ENCODE results near the gene GRID2. TPM values are rescaled to one million over a fixed set of nuclear protein-coding genes. Genes with fewer than 3 reads are reported as not detected.

GRID2 gene
- total RNA-seq, 1 donor from 2014 or later: not detected

DNA sequence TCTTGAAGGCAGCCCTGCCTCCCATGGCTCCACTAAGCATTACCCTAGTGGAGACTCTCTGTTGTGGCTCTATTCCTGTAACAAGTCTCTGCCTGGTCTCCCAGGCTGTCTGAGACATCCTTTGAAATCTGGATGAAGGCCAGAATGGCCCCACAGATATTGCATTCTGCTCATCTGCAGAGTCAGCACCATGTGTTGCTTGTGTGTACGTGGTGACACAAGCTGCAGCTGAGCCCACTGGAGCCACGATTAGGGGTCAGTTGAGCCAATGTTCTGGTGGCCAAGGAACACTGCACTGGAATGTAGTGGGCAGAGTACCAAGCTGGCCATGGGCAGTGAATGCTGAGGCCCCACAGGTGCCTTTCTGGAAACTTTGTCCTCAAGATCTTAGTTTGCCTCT is 29.2 kb downstream of the GRID2 start:
- H3K4me3 ChIP-seq: no peak overlapping the region
- no peak overlapping the region for H3K27ac ChIP-seq
- no peaks in the 10 kb centered on the region for H3K36me3 ChIP-seq
- no peaks in the 10 kb centered on the region for H3K4me1 ChIP-seq
- H3K9me3 ChIP-seq: no peaks in the 10 kb centered on the region
- intact Hi-C loops (cut with DNase I): no loop called here
- no peaks in the 10 kb centered on the region for H3K27me3 ChIP-seq
- no peak for TF ChIP-seq POLR2A (IDR thresholded peaks at IDR 0.05)
- TF ChIP-seq, protein P1, sequence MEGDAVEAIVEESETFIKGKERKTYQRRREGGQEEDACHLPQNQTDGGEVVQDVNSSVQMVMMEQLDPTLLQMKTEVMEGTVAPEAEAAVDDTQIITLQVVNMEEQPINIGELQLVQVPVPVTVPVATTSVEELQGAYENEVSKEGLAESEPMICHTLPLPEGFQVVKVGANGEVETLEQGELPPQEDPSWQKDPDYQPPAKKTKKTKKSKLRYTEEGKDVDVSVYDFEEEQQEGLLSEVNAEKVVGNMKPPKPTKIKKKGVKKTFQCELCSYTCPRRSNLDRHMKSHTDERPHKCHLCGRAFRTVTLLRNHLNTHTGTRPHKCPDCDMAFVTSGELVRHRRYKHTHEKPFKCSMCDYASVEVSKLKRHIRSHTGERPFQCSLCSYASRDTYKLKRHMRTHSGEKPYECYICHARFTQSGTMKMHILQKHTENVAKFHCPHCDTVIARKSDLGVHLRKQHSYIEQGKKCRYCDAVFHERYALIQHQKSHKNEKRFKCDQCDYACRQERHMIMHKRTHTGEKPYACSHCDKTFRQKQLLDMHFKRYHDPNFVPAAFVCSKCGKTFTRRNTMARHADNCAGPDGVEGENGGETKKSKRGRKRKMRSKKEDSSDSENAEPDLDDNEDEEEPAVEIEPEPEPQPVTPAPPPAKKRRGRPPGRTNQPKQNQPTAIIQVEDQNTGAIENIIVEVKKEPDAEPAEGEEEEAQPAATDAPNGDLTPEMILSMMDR (IDR thresholded peaks at IDR 0.05): no peak
- TF ChIP-seq POLR2AphosphoS5 (IDR thresholded peaks at IDR 0.05; ENCODE audit: insufficient read depth in 1 of 2, low read depth in 1 of 2): no peak
- no peak for DNase-seq (ENCODE audit: extremely low spot score in 2 of 2)

DNA sequence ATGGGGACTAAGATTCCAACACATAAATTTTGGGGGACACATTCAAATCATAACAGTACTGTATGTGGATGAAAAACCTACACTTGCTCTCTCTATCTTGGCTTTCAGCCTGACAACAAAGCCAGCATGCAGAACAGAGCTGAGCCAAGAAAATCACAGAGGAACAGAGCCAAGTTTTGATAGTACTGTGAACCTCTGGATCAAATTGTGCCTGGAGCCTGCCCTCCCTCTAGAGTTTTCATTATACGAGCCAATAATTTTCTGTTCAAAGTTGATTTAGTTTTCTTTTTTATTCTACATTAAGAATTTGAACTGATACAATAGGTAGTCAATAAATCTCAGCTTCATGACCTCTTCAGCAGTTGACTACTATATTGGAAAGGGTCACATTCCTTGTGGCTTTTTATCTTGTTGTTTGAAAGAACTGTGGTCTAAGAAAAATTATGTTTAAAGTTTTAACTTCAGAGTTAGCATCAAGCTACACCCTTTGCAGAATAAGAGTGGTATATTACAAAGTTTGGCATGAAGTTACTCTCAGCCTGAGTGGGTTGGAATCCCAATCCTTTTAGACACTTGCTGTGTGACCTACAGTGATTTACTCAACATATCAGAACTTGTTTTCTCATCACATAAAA is 31.1 kb downstream of the GRID2 start:
- TF ChIP-seq POLR2AphosphoS5 (IDR thresholded peaks at IDR 0.05; ENCODE audit: insufficient read depth in 1 of 2, low read depth in 1 of 2) (no peak), POLR2A (IDR thresholded peaks at IDR 0.05) (no peak)
- TF ChIP-seq, protein P1 (IDR thresholded peaks at IDR 0.05): no peak

DNA sequence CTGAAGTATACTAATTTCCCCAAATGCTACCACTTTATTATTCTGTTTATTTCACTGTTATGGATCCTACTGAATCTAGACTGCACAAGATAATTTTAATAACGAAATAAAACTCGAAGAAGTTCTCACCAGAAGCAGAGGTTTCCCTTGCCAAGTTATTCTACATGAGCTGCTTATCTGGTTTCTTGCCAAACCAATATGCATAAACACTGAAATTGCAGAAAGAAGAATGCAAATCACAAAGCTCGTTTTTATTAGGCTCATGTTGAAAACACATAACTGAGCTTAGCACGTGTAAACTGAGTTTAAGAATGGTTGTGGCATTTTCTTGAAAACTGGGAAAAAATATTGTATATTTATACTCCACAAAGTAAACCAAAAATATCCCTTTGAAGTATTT is 35.9 kb downstream of the GRID2 start:
- H3K4me1 ChIP-seq: no peaks in the 10 kb centered on the region
- no peak overlapping the region for H3K4me3 ChIP-seq
- H3K9me3 ChIP-seq: no peaks in the 10 kb centered on the region
- H3K27me3 ChIP-seq: no peaks in the 10 kb centered on the region
- TF ChIP-seq, protein P1 (IDR thresholded peaks at IDR 0.05): no peak
- TF ChIP-seq POLR2A (IDR thresholded peaks at IDR 0.05) (no peak), POLR2AphosphoS5 (IDR thresholded peaks at IDR 0.05; ENCODE audit: insufficient read depth in 1 of 2, low read depth in 1 of 2) (no peak)
- H3K36me3 ChIP-seq: no peaks in the 10 kb centered on the region
- H3K27ac ChIP-seq: no peak overlapping the region
- no peak for DNase-seq (ENCODE audit: extremely low spot score in 2 of 2)
- intact Hi-C loops (cut with DNase I): no loop called here

More for the DNA sequence above, 31.1 kb downstream of the GRID2 start:
- H3K36me3 ChIP-seq: no peaks in the 10 kb centered on the region
- no peaks in the 10 kb centered on the region for H3K9me3 ChIP-seq
- no peak overlapping the region for H3K27ac ChIP-seq
- H3K4me1 ChIP-seq: no peaks in the 10 kb centered on the region
- intact Hi-C loops (cut with DNase I): no loop called here
- DNase-seq (ENCODE audit: extremely low spot score in 2 of 2): no peak
- H3K4me3 ChIP-seq: no peak overlapping the region
- no peaks in the 10 kb centered on the region for H3K27me3 ChIP-seq

DNA sequence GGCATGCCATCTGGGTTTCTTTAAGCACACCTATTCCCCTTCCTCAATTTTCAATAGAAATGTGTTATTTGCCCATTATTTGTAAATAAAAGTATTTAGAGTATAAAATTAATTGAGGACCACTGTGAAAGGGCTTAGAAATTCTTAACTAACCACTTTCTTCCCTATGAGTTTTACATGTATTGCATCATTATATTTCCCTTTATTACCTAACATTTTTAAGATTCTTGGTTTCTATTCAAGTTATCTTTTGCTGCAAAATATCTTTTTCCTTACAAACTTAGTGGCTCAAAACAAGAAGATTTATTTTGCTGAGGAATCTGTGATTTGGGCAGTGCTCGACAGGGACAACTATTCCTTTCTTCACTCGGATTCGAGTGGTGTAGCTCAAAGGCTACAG is 40.5 kb downstream of the GRID2 start:
- no peak for DNase-seq (ENCODE audit: extremely low spot score in 2 of 2)

DNA sequence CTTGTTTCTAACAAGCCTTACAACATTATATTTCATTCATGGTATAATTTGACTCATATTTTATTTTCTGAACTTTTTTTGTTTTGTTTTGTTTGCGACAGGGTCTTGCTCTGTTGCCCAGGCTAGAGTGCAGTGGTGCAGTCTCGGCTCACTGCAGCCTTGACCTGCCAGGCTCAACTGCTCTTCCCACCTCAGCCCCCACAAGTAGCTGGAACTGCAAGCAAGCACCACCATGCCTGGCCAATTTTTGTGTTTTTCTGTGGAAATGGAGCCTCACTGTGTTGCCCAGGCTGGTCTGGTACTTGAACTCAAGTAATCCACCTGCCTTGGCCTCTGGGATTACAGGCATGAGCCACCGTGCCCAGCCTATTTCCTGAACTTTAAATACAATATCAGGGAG is 42.5 kb downstream of the GRID2 start:
- Histone ChIP-seq H3K27me3 (no peaks in the 10 kb centered on the region), H3K27ac (no peak overlapping the region), H3K4me3 (no peak overlapping the region), H3K9me3 (no peaks in the 10 kb centered on the region), H3K36me3 (no peaks in the 10 kb centered on the region), H3K4me1 (no peaks in the 10 kb centered on the region)
- no peak for DNase-seq (ENCODE audit: extremely low spot score in 2 of 2)
- TF ChIP-seq POLR2A (IDR thresholded peaks at IDR 0.05) (no peak), POLR2AphosphoS5 (IDR thresholded peaks at IDR 0.05; ENCODE audit: insufficient read depth in 1 of 2, low read depth in 1 of 2) (no peak)
- TF ChIP-seq, protein P1 (IDR thresholded peaks at IDR 0.05): no peak
- intact Hi-C loops (cut with DNase I): no loop called here

More for the DNA sequence above, 40.5 kb downstream of the GRID2 start:
- Histone ChIP-seq H3K9me3 (no peaks in the 10 kb centered on the region), H3K27ac (no peak overlapping the region), H3K36me3 (no peaks in the 10 kb centered on the region), H3K27me3 (no peaks in the 10 kb centered on the region), H3K4me3 (no peak overlapping the region), H3K4me1 (no peaks in the 10 kb centered on the region)
- intact Hi-C loops (cut with DNase I): no loop called here
- TF ChIP-seq POLR2AphosphoS5 (IDR thresholded peaks at IDR 0.05; ENCODE audit: insufficient read depth in 1 of 2, low read depth in 1 of 2) (no peak), POLR2A (IDR thresholded peaks at IDR 0.05) (no peak)
- TF ChIP-seq, protein P1 (IDR thresholded peaks at IDR 0.05): no peak
